Neural cell (in vitro differentiated cells): ENCODE data around the gene ZNF106. TPM values are rescaled to one million over a fixed set of nuclear protein-coding genes. Genes with fewer than 3 reads are reported as not detected.

Source experiments
- H2AFZ ChIP-seq: fragments of 200-600, 300-800 bp; sonication (generic), shearing (Covaris generic); 2 replicates; pipeline ENCODE4 v1.6.0; 2014; ENCODE audit warnings: low read depth, mild to moderate bottlenecking, antibody characterized with exemption, low read length, moderate library complexity
- H3F3A ChIP-seq: fragments of 200-600 bp; shearing (Covaris generic); 2 replicates; pipeline ENCODE4 v1.6.1; 2016; ENCODE audit warnings: mild to moderate bottlenecking, moderate library complexity, mixed read lengths, antibody characterized with exemption, low read length; ENCODE audit not compliant: insufficient read depth, poor library complexity, severe bottlenecking
- H3K27ac ChIP-seq: fragments of 200-600, 300-800 bp; sonication (generic), shearing (Covaris generic); 2 replicates; pipeline ENCODE4 v1.5.1; 2014; ENCODE audit warnings: mild to moderate bottlenecking, low read length, moderate library complexity
- H3K27me3 ChIP-seq: fragments of 300-800, 200-600 bp; sonication (generic), shearing (Covaris generic); 2 replicates; pipeline ENCODE4 v1.6.0; 2014; ENCODE audit warnings: mild to moderate bottlenecking, low read depth, low read length, moderate library complexity; ENCODE audit not compliant: insufficient read depth
- H3K36me3 ChIP-seq: fragments of 300-800, 200-600 bp; sonication (generic), shearing (Covaris generic); 2 replicates; pipeline ENCODE4 v1.5.1; 2014; ENCODE audit warnings: mild to moderate bottlenecking, antibody characterized with exemption, low read length, moderate library complexity; ENCODE audit not compliant: insufficient read depth
- H3K4me2 ChIP-seq: fragments of 300-800, 200-600 bp; sonication (generic), shearing (Covaris generic); 2 replicates; pipeline ENCODE4 v1.6.0; 2014; ENCODE audit warnings: mild to moderate bottlenecking, low read length
- H3K4me3 ChIP-seq: fragments of 300-800, 200-600 bp; sonication (generic), shearing (Covaris generic); 2 replicates; pipeline ENCODE4 v1.5.1; 2014; ENCODE audit warnings: mild to moderate bottlenecking, low read length, moderate library complexity
- H3K79me2 ChIP-seq: fragments of 200-600 bp; shearing (Covaris generic); replicated peaks from 2 replicates; pipeline ENCODE4 v1.6.0; 2014; ENCODE audit warnings: mild to moderate bottlenecking, low read length, moderate library complexity; ENCODE audit not compliant: insufficient read depth
- H3K9ac ChIP-seq: fragments of 300-800, 200-600 bp; sonication (generic), shearing (Covaris generic); 2 replicates; pipeline ENCODE4 v1.6.1; 2016; ENCODE audit warnings: mild to moderate bottlenecking, low read length, mixed read lengths
- H3K9me2 ChIP-seq: fragments of 200-600 bp; shearing (Covaris generic); 2 replicates; pipeline ENCODE4 v1.6.1; 2016; ENCODE audit warnings: mild to moderate bottlenecking, low read length, mixed read lengths; ENCODE audit not compliant: insufficient read depth
- H3K9me3 ChIP-seq: fragments of 200-600, 300-800 bp; sonication (generic), shearing (Covaris generic); 2 replicates; pipeline ENCODE4 v1.6.1; 2016; ENCODE audit warnings: mild to moderate bottlenecking, mixed run types, low read length, moderate library complexity, mixed read lengths
- H4K20me1 ChIP-seq: fragments of 200-600 bp; shearing (Covaris generic); 2 replicates; pipeline ENCODE4 v1.6.1; 2016; ENCODE audit warnings: mild to moderate bottlenecking, mixed run types; ENCODE audit not compliant: insufficient read depth
- EP300 ChIP-seq: fragments of 450-650 bp; conservative IDR thresholded peaks from 2 replicates; pipeline ENCODE4 v1.6.1; 2014; ENCODE audit warnings: antibody characterized with exemption, mild to moderate bottlenecking, moderate library complexity; ENCODE audit not compliant: poor library complexity, severe bottlenecking
- EZH2 ChIP-seq: fragments of 200-600, 300-800 bp; shearing (Covaris generic), sonication (generic); IDR thresholded peaks from 2 replicates; pipeline ENCODE4 v1.6.1; 2014; ENCODE audit warnings: antibody characterized with exemption, low read length, borderline replicate concordance, mild to moderate bottlenecking; ENCODE audit not compliant: insufficient read depth, poor library complexity, severe bottlenecking
- MXI1 ChIP-seq: fragments of 450-650 bp; conservative IDR thresholded peaks from 2 replicates; pipeline ENCODE4 v1.6.1; 2014; ENCODE audit warnings: antibody characterized with exemption, mild to moderate bottlenecking; ENCODE audit not compliant: poor library complexity, severe bottlenecking
- POLR2AphosphoS5 ChIP-seq: IDR thresholded peaks from 2 replicates; pipeline ENCODE4 v1.6.1; 2012
- RAD21 ChIP-seq: fragments of 450-650 bp; conservative IDR thresholded peaks from 2 replicates; pipeline ENCODE4 v1.6.1; 2014; ENCODE audit warnings: antibody characterized with exemption, mild to moderate bottlenecking, moderate library complexity
- REST ChIP-seq: IDR thresholded peaks from 2 replicates; pipeline ENCODE4 v1.6.1; 2012; ENCODE audit warnings: borderline replicate concordance
- SMC3 ChIP-seq: fragments of 450-650 bp; conservative IDR thresholded peaks from 2 replicates; pipeline ENCODE4 v1.6.1; 2014; ENCODE audit warnings: antibody characterized with exemption, mild to moderate bottlenecking, moderate library complexity; ENCODE audit not compliant: poor library complexity
- TAF1 ChIP-seq: IDR thresholded peaks from 2 replicates; pipeline ENCODE4 v1.6.1; 2012; ENCODE audit warnings: low read depth
- polyA plus RNA-seq: library from polyadenylated mRNA; depleted of rRNA; stranded (reverse); fragments of >200 nt; gene quantifications from 2 replicates; pipeline ENCODE4 v1.2.3, GENCODE V29; 2014
- TF ChIP-seq, protein P1 (sequence below): fragments of 450-650 bp; IDR thresholded peaks from 2 replicates; pipeline ENCODE4 v1.5.1; 2014; ENCODE audit warnings: antibody characterized with exemption, mild to moderate bottlenecking, moderate library complexity; ENCODE audit not compliant: poor library complexity, severe bottlenecking

The ZNF106 gene
- polyA plus RNA-seq, 1 donor from 2014 or later: 24.0 TPM

DNA sequence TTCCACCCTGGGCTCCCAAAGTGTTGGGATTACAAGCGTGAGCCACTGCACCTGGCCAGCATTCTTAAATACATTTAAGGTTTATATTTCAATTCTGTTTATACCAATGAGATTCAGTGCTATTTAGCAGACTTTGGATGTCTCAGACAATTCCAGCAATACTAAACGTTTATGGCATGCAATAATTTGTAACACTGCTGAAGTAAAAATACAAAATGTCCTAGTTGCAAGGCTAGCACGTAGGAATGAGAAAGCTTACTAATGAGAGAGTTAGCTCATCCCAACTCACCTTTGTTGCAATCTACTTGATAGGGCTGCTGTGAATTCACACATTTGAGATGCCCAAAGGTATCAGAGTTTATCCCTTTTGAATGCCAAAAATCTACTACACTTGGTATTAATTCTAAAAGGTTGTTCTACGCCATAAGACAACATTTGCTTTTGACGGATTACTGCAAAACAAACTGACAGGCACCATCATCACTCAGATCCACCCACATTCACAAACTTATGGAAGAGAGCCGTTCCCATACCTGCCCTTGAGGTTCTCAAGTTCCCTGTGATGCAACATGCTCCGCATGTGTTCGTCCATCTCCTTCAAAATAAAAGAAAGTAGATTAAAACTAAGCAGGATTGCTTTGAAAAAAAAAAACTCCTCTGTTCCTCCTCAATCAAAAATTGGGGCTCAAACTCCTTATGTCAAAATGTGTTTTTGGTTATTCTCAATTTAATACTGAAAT, 25.3 kb downstream of the ZNF106 start:
- H4K20me1 ChIP-seq: no peaks in the 10 kb centered on the region
- no peak overlapping the region for H3K4me3 ChIP-seq
- no peak overlapping the region for H2AFZ ChIP-seq
- no peaks in the 10 kb centered on the region for H3F3A ChIP-seq
- H3K27ac ChIP-seq: no peak overlapping the region
- H3K79me2 ChIP-seq: no peaks in the 10 kb centered on the region
- no peak overlapping the region for H3K4me2 ChIP-seq
- no peaks in the 10 kb centered on the region for H3K36me3 ChIP-seq
- H3K9me3 ChIP-seq: no peaks in the 10 kb centered on the region
- H3K27me3 ChIP-seq: no peaks in the 10 kb centered on the region
- H3K9ac ChIP-seq: no peak overlapping the region
- no peaks in the 10 kb centered on the region for H3K9me2 ChIP-seq
- TF ChIP-seq, protein P1, sequence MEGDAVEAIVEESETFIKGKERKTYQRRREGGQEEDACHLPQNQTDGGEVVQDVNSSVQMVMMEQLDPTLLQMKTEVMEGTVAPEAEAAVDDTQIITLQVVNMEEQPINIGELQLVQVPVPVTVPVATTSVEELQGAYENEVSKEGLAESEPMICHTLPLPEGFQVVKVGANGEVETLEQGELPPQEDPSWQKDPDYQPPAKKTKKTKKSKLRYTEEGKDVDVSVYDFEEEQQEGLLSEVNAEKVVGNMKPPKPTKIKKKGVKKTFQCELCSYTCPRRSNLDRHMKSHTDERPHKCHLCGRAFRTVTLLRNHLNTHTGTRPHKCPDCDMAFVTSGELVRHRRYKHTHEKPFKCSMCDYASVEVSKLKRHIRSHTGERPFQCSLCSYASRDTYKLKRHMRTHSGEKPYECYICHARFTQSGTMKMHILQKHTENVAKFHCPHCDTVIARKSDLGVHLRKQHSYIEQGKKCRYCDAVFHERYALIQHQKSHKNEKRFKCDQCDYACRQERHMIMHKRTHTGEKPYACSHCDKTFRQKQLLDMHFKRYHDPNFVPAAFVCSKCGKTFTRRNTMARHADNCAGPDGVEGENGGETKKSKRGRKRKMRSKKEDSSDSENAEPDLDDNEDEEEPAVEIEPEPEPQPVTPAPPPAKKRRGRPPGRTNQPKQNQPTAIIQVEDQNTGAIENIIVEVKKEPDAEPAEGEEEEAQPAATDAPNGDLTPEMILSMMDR: no peak
- TF ChIP-seq RAD21: no peak
- TF ChIP-seq TAF1: no peak
- TF ChIP-seq REST: no peak
- TF ChIP-seq MXI1: no peak
- no peak for TF ChIP-seq POLR2AphosphoS5
- TF ChIP-seq EP300: no peak
- no peak for TF ChIP-seq EZH2
- TF ChIP-seq SMC3: no peak

GRCh38 chr15:42461261-42461660, 29.7 kb downstream of the ZNF106 start:
- Histone ChIP-seq H3K36me3 (no peaks in the 10 kb centered on the region), H3K79me2 (no peaks in the 10 kb centered on the region), H3K9me3 (no peaks in the 10 kb centered on the region), H3K27me3 (no peaks in the 10 kb centered on the region), H4K20me1 (no peaks in the 10 kb centered on the region), H3K4me3 (no peak overlapping the region), H3K27ac (no peak overlapping the region), H3K9me2 (no peaks in the 10 kb centered on the region), H3F3A (no peaks in the 10 kb centered on the region), H3K4me2 (no peak overlapping the region), H2AFZ (no peak overlapping the region), H3K9ac (no peak overlapping the region)
- TF ChIP-seq SMC3 (no peak), EP300 (no peak), EZH2 (no peak), REST (no peak), POLR2AphosphoS5 (no peak), TAF1 (no peak)
- TF ChIP-seq, protein P1: no peak
